HG03095 (cell line): ENCODE measurements around the gene MED8.

ENCODE experiments used
- ATAC-seq: cut with Tn5 transposase; IDR thresholded peaks from one replicate; pipeline ENCODE4 v1.9.1; 2021; ENCODE audit warnings: moderate library complexity; ENCODE audit not compliant: unreplicated experiment

MED8 gene

DNA sequence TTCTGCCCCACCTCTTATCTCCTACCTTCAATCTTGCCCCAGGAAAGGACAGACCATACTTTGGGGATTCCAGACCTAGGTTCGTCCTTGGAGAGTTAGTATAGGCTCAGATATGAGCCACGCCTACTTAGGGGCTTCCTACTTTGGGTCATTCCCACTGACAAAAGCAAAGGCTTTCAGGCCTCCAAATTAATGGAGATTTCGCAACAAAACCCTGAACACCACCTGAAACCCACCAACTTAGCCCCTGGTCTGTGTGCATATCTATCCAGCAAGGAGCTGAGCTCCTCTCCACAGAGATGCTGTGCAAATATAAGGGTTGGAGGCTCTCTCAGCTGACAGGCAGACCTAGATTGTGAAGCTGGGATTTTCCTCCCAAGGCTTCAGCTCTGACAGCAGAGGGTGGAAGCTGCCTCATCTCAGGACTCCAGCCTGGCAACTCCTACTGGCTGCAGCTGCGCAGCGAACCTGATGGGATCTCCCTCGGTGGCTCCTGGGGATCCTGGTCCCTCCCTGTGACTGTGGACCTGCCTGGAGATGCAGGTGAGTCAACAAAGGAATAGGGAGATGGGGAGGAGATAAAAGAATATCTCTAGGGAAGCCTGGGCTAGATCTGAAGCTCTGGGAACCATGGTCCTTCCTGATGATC, 49.9 kb downstream of the MED8 start:
- no peak for ATAC-seq

- no peak for ATAC-seq
These were observed 51.6 kb downstream of the MED8 start for GRCh38 chr1:43338001-43338400.

- no peak for ATAC-seq
These were observed 52.0 kb downstream of the MED8 start, which contains the start of gene MPL for GRCh38 chr1:43337588-43337987. MPL (plus strand) TSS chr1:43337818; CDS start chr1:43337849, 31 bp downstream.

DNA sequence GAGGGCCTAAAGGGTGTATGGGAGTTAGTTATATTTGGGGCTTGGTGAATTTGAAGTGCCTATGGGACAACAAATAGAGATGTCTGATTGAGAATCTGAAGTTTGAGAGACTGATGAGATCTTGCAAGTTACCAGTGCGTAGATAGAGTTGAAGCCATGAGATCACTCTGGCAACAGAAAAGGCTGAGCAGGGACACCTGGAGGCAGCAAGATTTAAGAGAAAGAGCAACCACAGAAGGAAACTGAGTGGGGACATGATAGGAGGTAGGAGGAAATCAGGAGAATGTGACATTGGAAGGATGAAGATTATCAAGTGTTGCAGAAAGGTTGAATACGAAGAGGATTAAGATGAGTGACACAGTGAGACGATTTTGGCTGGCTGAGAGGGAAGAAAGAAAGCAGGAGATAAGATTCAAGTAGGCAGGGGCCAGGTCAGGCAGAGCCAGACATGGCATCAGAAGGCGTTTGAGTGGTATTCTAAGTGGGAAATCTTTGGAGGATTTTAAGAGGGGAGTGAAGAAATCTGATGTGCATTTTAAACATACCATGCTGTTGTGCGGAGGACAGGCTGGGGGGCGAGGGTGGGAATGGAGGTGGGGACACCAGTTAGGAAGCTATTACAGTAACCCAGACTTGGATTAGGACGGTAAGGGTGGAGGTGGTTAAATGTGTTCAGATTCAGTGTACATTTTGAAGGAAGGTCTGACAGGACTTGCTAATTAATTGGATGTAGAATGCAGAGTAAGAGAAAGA, 55.0 kb downstream of the MED8 start:
- no peak for ATAC-seq
